WERI-Rb-1 (cell line): Measurements from ENCODE around the gene XRN1.

Experiments
- DNase-seq: peaks from one replicate; pipeline ENCODE4 v3.0.0-alpha.2; 2020
- H3K27ac ChIP-seq: fragments of 250-450 bp; sonication (Bioruptor Pico); 2 replicates; pipeline ENCODE4 v1.5.1; 2020; ENCODE audit warnings: mild to moderate bottlenecking, moderate library complexity
- H3K27me3 ChIP-seq: fragments of 250-450 bp; sonication (Bioruptor Pico); 2 replicates; pipeline ENCODE4 v1.5.1; 2021; ENCODE audit warnings: mild to moderate bottlenecking, low read depth, moderate library complexity; ENCODE audit not compliant: insufficient read depth, severe bottlenecking
- H3K36me3 ChIP-seq: fragments of 250-450 bp; sonication (Bioruptor Pico); 2 replicates; pipeline ENCODE4 v1.5.1; 2020; ENCODE audit warnings: mild to moderate bottlenecking, moderate library complexity
- H3K4me3 ChIP-seq: 2 replicates; pipeline ENCODE4 v1.5.1; 2011; ENCODE audit warnings: low read depth, mild to moderate bottlenecking, control low read depth, low read length
- H3K9me3 ChIP-seq: fragments of 250-450 bp; sonication (Bioruptor Pico); 2 replicates; pipeline ENCODE4 v1.5.1; 2021; ENCODE audit warnings: mild to moderate bottlenecking, moderate library complexity; ENCODE audit not compliant: severe bottlenecking
- CTCF ChIP-seq: IDR thresholded peaks from 2 replicates; pipeline ENCODE4 v1.5.1; 2011; ENCODE audit warnings: low read depth, mild to moderate bottlenecking, control low read depth, inconsistent platforms, low read length

The XRN1 gene

GRCh38 chr3:142285083-142285517 is 162.7 kb downstream of the XRN1 start:
- Histone ChIP-seq H3K27me3 (no peaks in the 10 kb centered on the region), H3K9me3 (peaks cover 30% of the 10 kb centered on the region), H3K4me3 (no peak overlapping the region), H3K36me3 (no peaks in the 10 kb centered on the region), H3K27ac (0 out of 2 replicates have a peak overlapping the region, but pooled peaks have one; percentile 26)
- TF ChIP-seq CTCF, result no peak
- peak; percentile 52 for DNase-seq

GRCh38 chr3:142282503-142282902 is 165.3 kb downstream of the XRN1 start:
- H3K27ac ChIP-seq, result peak overlapping the region; percentile 9; the same call in 1 of the 2 replicates
- no peaks in the 10 kb centered on the region for H3K36me3 ChIP-seq
- peaks cover 14% of the 10 kb centered on the region for H3K9me3 ChIP-seq
- H3K27me3 ChIP-seq, result no peaks in the 10 kb centered on the region
- DNase-seq, result no peak
- TF ChIP-seq CTCF, result no peak
- no peak overlapping the region for H3K4me3 ChIP-seq

- H3K4me3 ChIP-seq, result no peak overlapping the region
- no peaks in the 10 kb centered on the region for H3K36me3 ChIP-seq
- DNase-seq, result no peak
- no peak overlapping the region for H3K27ac ChIP-seq
- H3K9me3 ChIP-seq, result peaks cover 9% of the 10 kb centered on the region
- no peaks in the 10 kb centered on the region for H3K27me3 ChIP-seq
- TF ChIP-seq CTCF, result no peak
Measured at GRCh38 chr3:142281474-142281873, 166.4 kb downstream of the XRN1 start.

- Histone ChIP-seq H3K27me3 (no peaks in the 10 kb centered on the region), H3K9me3 (peaks cover 9% of the 10 kb centered on the region), H3K4me3 (no peak overlapping the region), H3K27ac (no peak overlapping the region), H3K36me3 (no peaks in the 10 kb centered on the region)
- DNase-seq, result peak; percentile 64
- TF ChIP-seq CTCF, result peak; percentile 74
Measured at GRCh38 chr3:142279965-142280590, 167.8 kb downstream of the XRN1 start.

GRCh38 chr3:142278451-142278850 is 169.4 kb downstream of the XRN1 start:
- Histone ChIP-seq H3K36me3 (no peaks in the 10 kb centered on the region), H3K27me3 (no peaks in the 10 kb centered on the region), H3K9me3 (no peaks in the 10 kb centered on the region), H3K4me3 (no peak overlapping the region), H3K27ac (no peak overlapping the region)
- no peak for DNase-seq
- TF ChIP-seq CTCF, result no peak

- H3K27me3 ChIP-seq, result no peaks in the 10 kb centered on the region
- no peaks in the 10 kb centered on the region for H3K36me3 ChIP-seq
- H3K4me3 ChIP-seq, result no peak overlapping the region
- H3K27ac ChIP-seq, result no peak overlapping the region
- no peak for TF ChIP-seq CTCF
- H3K9me3 ChIP-seq, result no peaks in the 10 kb centered on the region
- DNase-seq, result no peak
Measured at GRCh38 chr3:142276781-142277180, 171.1 kb downstream of the XRN1 start.
